Suprapubic skin (tissue), 4 donors: Measurements from ENCODE around the gene PPBP.

ENCODE experiments used
- EP300 ChIP-seq: sonication (generic); formaldehyde crosslinking; IDR thresholded peaks from one replicate; pipeline ENCODE4 v1.6.1; 2017; ENCODE audit warnings: antibody characterized with exemption
- POLR2A ChIP-seq, 2 donors: fragments of 450-650 bp; IDR thresholded peaks; one replicate each; pipeline ENCODE4 v1.6.1; 2017; ENCODE audit warnings: antibody characterized with exemption in 2 of 2, mild to moderate bottlenecking in 2 of 2, moderate library complexity in 2 of 2
- POLR2AphosphoS5 ChIP-seq, 3 donors: sonication (generic); formaldehyde crosslinking; IDR thresholded peaks; one replicate each; pipeline ENCODE4 v1.6.1; 2017; ENCODE audit warnings: antibody characterized with exemption in 3 of 3
- TF ChIP-seq, protein P1 (sequence below), 2 donors: fragments of 200-600 bp in 1 of 2; fragments of 450-650 bp in 1 of 2; sonication (generic) in 1 of 2; IDR thresholded peaks; one replicate each; pipeline ENCODE4 v1.5.1; 2016 to 2019; ENCODE audit warnings: antibody characterized with exemption in 2 of 2, mild to moderate bottlenecking in 1 of 2, moderate library complexity in 1 of 2

DNA sequence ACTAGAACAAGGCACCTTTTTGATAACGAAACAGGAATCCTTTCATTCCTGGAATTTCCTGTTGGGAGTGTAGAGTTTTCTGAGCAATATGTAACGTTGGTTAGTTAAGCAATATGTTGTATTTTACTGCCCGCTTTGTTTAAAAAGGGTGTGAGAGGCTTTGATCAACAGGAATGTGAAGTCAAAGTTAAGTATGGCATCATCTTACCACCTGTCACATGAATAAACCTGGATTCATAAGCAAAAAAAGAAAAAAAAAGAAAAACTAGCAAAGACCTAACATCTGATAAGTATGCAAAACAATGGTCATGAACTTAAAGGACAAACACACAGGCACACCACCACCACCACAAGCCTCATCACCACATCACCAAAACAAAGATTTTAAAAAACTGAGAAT lies 17.5 kb upstream of the PPBP start:
- TF ChIP-seq, protein P1, sequence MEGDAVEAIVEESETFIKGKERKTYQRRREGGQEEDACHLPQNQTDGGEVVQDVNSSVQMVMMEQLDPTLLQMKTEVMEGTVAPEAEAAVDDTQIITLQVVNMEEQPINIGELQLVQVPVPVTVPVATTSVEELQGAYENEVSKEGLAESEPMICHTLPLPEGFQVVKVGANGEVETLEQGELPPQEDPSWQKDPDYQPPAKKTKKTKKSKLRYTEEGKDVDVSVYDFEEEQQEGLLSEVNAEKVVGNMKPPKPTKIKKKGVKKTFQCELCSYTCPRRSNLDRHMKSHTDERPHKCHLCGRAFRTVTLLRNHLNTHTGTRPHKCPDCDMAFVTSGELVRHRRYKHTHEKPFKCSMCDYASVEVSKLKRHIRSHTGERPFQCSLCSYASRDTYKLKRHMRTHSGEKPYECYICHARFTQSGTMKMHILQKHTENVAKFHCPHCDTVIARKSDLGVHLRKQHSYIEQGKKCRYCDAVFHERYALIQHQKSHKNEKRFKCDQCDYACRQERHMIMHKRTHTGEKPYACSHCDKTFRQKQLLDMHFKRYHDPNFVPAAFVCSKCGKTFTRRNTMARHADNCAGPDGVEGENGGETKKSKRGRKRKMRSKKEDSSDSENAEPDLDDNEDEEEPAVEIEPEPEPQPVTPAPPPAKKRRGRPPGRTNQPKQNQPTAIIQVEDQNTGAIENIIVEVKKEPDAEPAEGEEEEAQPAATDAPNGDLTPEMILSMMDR (IDR thresholded peaks at IDR 0.05): no peak
- TF ChIP-seq POLR2AphosphoS5 (IDR thresholded peaks at IDR 0.05) (no peak), POLR2A (IDR thresholded peaks at IDR 0.05) (no peak), EP300 (no peak)
